GM12878 (cell line): ENCODE data around the gene SLC27A5. TPM values are rescaled to one million over a fixed set of nuclear protein-coding genes. Genes with fewer than 3 reads are reported as not detected.

Experiments used
- ATAC-seq: fragments of 200-7000 bp; cut with Tn5 transposase; 3 replicates; pipeline ENCODE4 v1.9.1; 2020; ENCODE audit warnings: mild to moderate bottlenecking, moderate library complexity
- BruUV-seq: library from RNA; stranded (reverse); fragments of 400-500 nt; replicated peaks from 2 replicates; lab custom pipeline; 2021; lab: Mats Ljungman, UMichigan
- CTCF ChIA-PET: fragments of 300-600 bp; sonication (Branson Sonifier 250); formaldehyde crosslinking; extraction: SDS; loops from one replicate; lab custom pipeline; 2021; ENCODE audit warnings: inconsistent platforms; lab: Yijun Ruan, JAX
- POLR2A ChIA-PET: fragments of 350-600 bp; formaldehyde crosslinking; extraction: SDS; loops from one replicate; lab custom pipeline; 2021; ENCODE audit warnings: inconsistent platforms; lab: Charles Lee
- RAD21 ChIA-PET: fragments of 300-600 bp; sonication (Branson Sonifier 250); formaldehyde crosslinking; loops from one replicate; lab custom pipeline; 2023; ENCODE audit warnings: antibody characterized with exemption; ENCODE audit not compliant: unreplicated experiment; lab: Charles Lee
- SMC1A ChIA-PET: fragments of 300-600 bp; sonication (Branson Sonifier 250); formaldehyde crosslinking; loops from one replicate; lab custom pipeline; 2023; ENCODE audit not compliant: unreplicated experiment, uncharacterized antibody; lab: Charles Lee
- DNase-seq: peaks from one replicate; pipeline ENCODE4 v3.0.0-alpha.2; 2011; ENCODE audit warnings: low read depth, low spot score
- FAIRE-seq: peaks from 3 replicates; lab custom pipeline; 2011; peaks lifted over from hg19 to GRCh38; lab: Jason Lieb, UNC
- H2AFZ ChIP-seq: 2 replicates; pipeline ENCODE4 v1.6.0; 2011; ENCODE audit warnings: low read depth, low read length, control low read depth; ENCODE audit not compliant: control insufficient read depth
- H3K27ac ChIP-seq: 2 replicates; pipeline ENCODE4 v1.5.1; 2011; ENCODE audit warnings: control low read depth; ENCODE audit not compliant: control insufficient read depth, insufficient read depth
- H3K27me3 ChIP-seq, 2 experiments: replicated peaks in 1 of 2; 2 replicates each; pipeline versions ENCODE4 v1.6.0 to v1.6.1; 2011; ENCODE audit warnings: low read length in 1 of 2; ENCODE audit not compliant: control insufficient read depth in 2 of 2, insufficient read depth in 2 of 2
- H3K36me3 ChIP-seq, 2 experiments: 2 replicates each; pipeline ENCODE4 v1.5.1; 2011; ENCODE audit warnings: low read length in 1 of 2; ENCODE audit not compliant: control insufficient read depth in 2 of 2, insufficient read depth in 2 of 2
- H3K4me1 ChIP-seq: 2 replicates; pipeline ENCODE4 v1.6.1; 2011; ENCODE audit warnings: mild to moderate bottlenecking, low read length, moderate library complexity, mixed read lengths; ENCODE audit not compliant: control insufficient read depth, insufficient read depth
- H3K4me2 ChIP-seq: 2 replicates; pipeline ENCODE4 v1.6.0; 2011; ENCODE audit warnings: control low read depth; ENCODE audit not compliant: control insufficient read depth, insufficient read depth
- H3K4me3 ChIP-seq: fragments of 200-600 bp; sonication (generic); 2 replicates; pipeline ENCODE4 v1.5.1; 2016
- H3K79me2 ChIP-seq: 2 replicates; pipeline ENCODE4 v1.6.0; 2011; ENCODE audit warnings: low read length; ENCODE audit not compliant: control insufficient read depth, insufficient read depth
- H3K9ac ChIP-seq: 2 replicates; pipeline ENCODE4 v1.8.0; 2011; ENCODE audit warnings: low read length, control low read depth, mixed read lengths; ENCODE audit not compliant: control insufficient read depth, insufficient read depth
- H3K9me3 ChIP-seq: replicated peaks from 3 replicates; pipeline ENCODE4 v1.5.1; 2011; ENCODE audit warnings: mild to moderate bottlenecking, low read length; ENCODE audit not compliant: control insufficient read depth, insufficient read depth
- H4K20me1 ChIP-seq: 2 replicates; pipeline ENCODE4 v1.6.0; 2011; ENCODE audit not compliant: control insufficient read depth, insufficient read depth
- BCL3 ChIP-seq: IDR thresholded peaks from 2 replicates; pipeline ENCODE4 v1.6.1; 2011; ENCODE audit warnings: borderline replicate concordance, low read depth, mild to moderate bottlenecking, moderate library complexity, low read length; ENCODE audit not compliant: insufficient read depth, poor library complexity, severe bottlenecking
- BCLAF1 ChIP-seq: fragments of 450-650 bp; IDR thresholded peaks from 2 replicates; pipeline ENCODE4 v1.6.1; 2017; ENCODE audit warnings: antibody characterized with exemption, mild to moderate bottlenecking, moderate library complexity
- CEBPB ChIP-seq, 2 experiments: fragments of 150-350 bp in 1 of 2; IDR thresholded peaks; 2 replicates each; pipeline ENCODE4 v1.6.1; 2012 to 2014; ENCODE audit warnings: low read depth in 2 of 2, low read length in 2 of 2, borderline replicate concordance in 1 of 2, inconsistent platforms in 1 of 2
- MEF2A ChIP-seq: IDR thresholded peaks from 2 replicates; pipeline ENCODE4 v1.6.1; 2011; ENCODE audit warnings: low read depth, mild to moderate bottlenecking, low read length, moderate library complexity; ENCODE audit not compliant: insufficient read depth
- NBN ChIP-seq: fragments of 450-650 bp; IDR thresholded peaks from 2 replicates; pipeline ENCODE4 v1.6.1; 2016
- NFIC ChIP-seq: IDR thresholded peaks from 2 replicates; pipeline ENCODE4 v1.6.1; 2012; ENCODE audit warnings: low read depth, mild to moderate bottlenecking, inconsistent platforms, low read length, moderate library complexity
- NFYB ChIP-seq: IDR thresholded peaks from 2 replicates; pipeline ENCODE4 v1.6.1; 2011; ENCODE audit warnings: low read depth, mild to moderate bottlenecking, low read length, improper control_type of control experiment, moderate library complexity; ENCODE audit not compliant: insufficient read depth
- POLR2AphosphoS5 ChIP-seq: IDR thresholded peaks from 2 replicates; pipeline ENCODE4 v1.6.1; 2011; ENCODE audit warnings: mild to moderate bottlenecking, low read length, inconsistent platforms
- TARDBP ChIP-seq: IDR thresholded peaks from 2 replicates; pipeline ENCODE4 v1.6.1; 2016; ENCODE audit warnings: borderline replicate concordance
- WGBS: methylation state at CpG from one replicate; pipeline ENCODE4 v1.1.6; 2016; ENCODE audit warnings: low lambda C conversion rate; ENCODE audit not compliant: insufficient replicate concordance, insufficient coverage; ENCODE audit errors: missing lambda C conversion rate; 5-methylcytosine and 5-hydroxymethylcytosine counted together
- in situ Hi-C: fragments of 300-500 bp; cut with MboI; formaldehyde crosslinking; loops from 9 replicates; pipeline ENCODE4 v1.14.3; 2018; ENCODE audit warnings: mixed read lengths
- intact Hi-C: fragments of 100-400 bp; cut with micrococcal nuclease; formaldehyde crosslinking; loops from one replicate; pipeline ENCODE4 v1.14.2; 2022; ENCODE audit not compliant: unreplicated experiment
- polyA plus RNA-seq, 11 experiments: library from polyadenylated mRNA; depleted of rRNA in 4 of 11; unstranded in 6 of 11; stranded (reverse) in 5 of 11; fragments of >200 nt; fragmentation: Nextera tagmentation in 4 of 11; fragmentation: Illumina TruSeq in 1 of 11; extraction: Ambion mirVana in 4 of 11; extraction: Trizol in 1 of 11; gene quantifications; 1 replicate in 1 of 11; 2 replicates in 10 of 11; pipeline versions ENCODE4 v1.2.1 to v1.2.3, GENCODE V29; 2011 to 2016; ENCODE audit warnings: inconsistent platforms in 2 of 11, missing spikeins in 2 of 11, low read depth in 1 of 11
- total RNA-seq, 4 experiments: library from RNA; depleted of rRNA in 3 of 4; stranded (reverse); fragments of >200 nt in 3 of 4; fragmentation: Illumina TruSeq in 1 of 4; extraction: Trizol in 1 of 4; gene quantifications; 2 replicates each; pipeline versions ENCODE4 v1.2.1 to v1.2.3, GENCODE V29; 2013 to 2021
- TF ChIP-seq, protein P1 (sequence below): fragments of 450-650 bp; IDR thresholded peaks from 2 replicates; pipeline ENCODE4 v1.6.1; 2014; ENCODE audit warnings: mild to moderate bottlenecking

Gene SLC27A5
- total and polyA plus RNA-seq, 10 of the 15 experiments (the other 5 are each of a cell fraction or from before 2014, with no cell fraction given): 21.2 to 127 (median 31.8) TPM

DNA sequence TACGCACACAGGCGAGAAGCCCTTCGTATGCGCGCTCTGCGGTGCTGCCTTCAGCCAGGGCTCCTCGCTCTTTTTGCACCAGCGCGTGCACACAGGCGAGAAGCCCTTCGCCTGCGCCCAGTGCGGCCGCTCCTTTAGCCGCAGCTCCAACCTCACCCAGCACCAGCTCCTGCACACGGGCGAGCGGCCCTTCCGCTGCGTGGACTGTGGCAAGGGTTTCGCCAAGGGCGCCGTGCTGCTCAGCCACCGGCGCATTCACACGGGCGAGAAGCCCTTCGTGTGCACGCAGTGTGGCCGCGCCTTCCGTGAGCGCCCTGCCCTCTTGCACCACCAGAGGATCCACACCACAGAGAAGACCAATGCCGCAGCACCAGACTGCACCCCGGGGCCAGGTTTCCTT, 55.7 kb downstream of the SLC27A5 start:
- CTCF ChIA-PET: no interaction called here
- H3K9me3 ChIP-seq: no peaks in the 10 kb centered on the region
- H3K9ac ChIP-seq: no peak overlapping the region
- H3K27ac ChIP-seq: no peak overlapping the region
- no TSS peak for BruUV-seq
- H3K4me1 ChIP-seq: peaks cover under 1% of the 10 kb centered on the region; the same call in 1 of the 2 replicates
- in situ Hi-C loops: no loop called here
- H4K20me1 ChIP-seq: no peaks in the 10 kb centered on the region
- POLR2A ChIA-PET: no interaction called here
- no peak overlapping the region for H3K4me2 ChIP-seq
- no peak for FAIRE-seq
- H3K79me2 ChIP-seq: no peaks in the 10 kb centered on the region; the same call in 1 of the 2 replicates
- H3K36me3 ChIP-seq: peaks cover 0 to 2% of the 10 kb centered on the region in 2 experiments; a peak in 1 of 4 replicates
- ATAC-seq: no peak
- intact Hi-C loops: no loop called here
- no peak overlapping the region for H3K4me3 ChIP-seq
- TF ChIP-seq NFYB: no peak
- TF ChIP-seq POLR2AphosphoS5: no peak
- TF ChIP-seq NFIC: no peak
- TF ChIP-seq MEF2A: no peak
- TF ChIP-seq NBN: no peak
- TF ChIP-seq CEBPB (IDR thresholded peaks at IDR 0.05; ENCODE audit: borderline replicate concordance in 1 of 2, low read depth in 2 of 2, low read length in 2 of 2): no peak
- no peak for TF ChIP-seq BCL3
- TF ChIP-seq TARDBP: no peak
- TF ChIP-seq, protein P1, sequence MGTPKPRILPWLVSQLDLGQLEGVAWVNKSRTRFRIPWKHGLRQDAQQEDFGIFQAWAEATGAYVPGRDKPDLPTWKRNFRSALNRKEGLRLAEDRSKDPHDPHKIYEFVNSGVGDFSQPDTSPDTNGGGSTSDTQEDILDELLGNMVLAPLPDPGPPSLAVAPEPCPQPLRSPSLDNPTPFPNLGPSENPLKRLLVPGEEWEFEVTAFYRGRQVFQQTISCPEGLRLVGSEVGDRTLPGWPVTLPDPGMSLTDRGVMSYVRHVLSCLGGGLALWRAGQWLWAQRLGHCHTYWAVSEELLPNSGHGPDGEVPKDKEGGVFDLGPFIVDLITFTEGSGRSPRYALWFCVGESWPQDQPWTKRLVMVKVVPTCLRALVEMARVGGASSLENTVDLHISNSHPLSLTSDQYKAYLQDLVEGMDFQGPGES: no peak
- no peak for TF ChIP-seq BCLAF1
- H3K27me3 ChIP-seq: no peaks in the 10 kb centered on the region
- WGBS: 99% methylated on average over 29 of the region's 35 CpGs
- RAD21 ChIA-PET: no interaction called here
- H2AFZ ChIP-seq: no peak overlapping the region
- SMC1A ChIA-PET: no interaction called here
- no peak for DNase-seq
